ENCODE measurements around the gene SNHG17. TPM values are rescaled to one million over a fixed set of nuclear protein-coding genes. Genes with fewer than 3 reads are reported as not detected.

Gene SNHG17
- polyA plus RNA-seq, 2 of the 4 experiments (the other 2 are of a cell fraction), result 125 to 154 TPM

- peak; percentile 67 for FAIRE-seq
- peak overlapping the region; percentile 57 to 72; a peak in 5 of 6 replicates for H3K27ac ChIP-seq
These were observed 25.0 kb upstream of the SNHG17 start for GRCh38 chr20:38460040-38460623.

DNA sequence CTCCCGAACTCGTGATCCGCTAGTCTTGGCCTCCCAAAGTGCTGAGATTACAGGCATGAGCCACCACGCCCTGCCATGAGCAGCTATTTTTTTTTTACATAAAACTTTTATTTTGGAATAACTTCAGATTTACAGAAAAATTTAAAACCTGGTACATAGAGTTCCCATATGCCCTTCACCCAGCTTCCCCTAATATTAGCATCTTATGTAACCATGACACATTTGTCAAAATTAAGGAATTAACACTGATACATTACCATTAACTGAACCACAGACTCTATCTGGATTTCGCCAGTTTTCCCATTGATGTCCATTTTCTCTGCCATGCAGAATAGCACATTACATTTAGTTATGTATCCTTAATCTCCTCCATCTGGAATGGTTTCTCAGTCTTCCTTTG lies 23.2 kb upstream of the SNHG17 start:
- ChIA-PET POLR2A (no interaction called here), CTCF (interaction anchor here (0.6 to 2.7 kb wide), 5 partner anchors 11 to 323 kb away, joined by 3 to 16 read pairs (median 10); partner anchors contain the start of genes RALGAPB and SNHG17)
- DNase-seq (ENCODE audit: low read depth in 1 of 2, low spot score in 1 of 2) (no peak), FAIRE-seq (no peak), ATAC-seq (no peak)
- Histone ChIP-seq H3K4me3 (no peak overlapping the region), H3K4me1 (peaks cover 21% of the 10 kb centered on the region), H3K4me2 (no peak overlapping the region), H3K9me3 (no peaks in the 10 kb centered on the region), H3K27ac (peak overlapping the region in 1 of 2 experiments; percentile 57; a peak in 1 of 6 replicates)
- WGBS (ENCODE audit: missing lambda C conversion rate), result 92% methylated on average over 5 of the region's 5 CpGs
- TF ChIP-seq ZSCAN20 (CRISPR knock-in tag; IDR thresholded peaks at IDR 0.05), result no peak
- no peak for TF ChIP-seq CBX8 (IDR thresholded peaks at IDR 0.05)
- TF ChIP-seq HOXB13 (CRISPR knock-in tag; IDR thresholded peaks at IDR 0.05; ENCODE audit: low read depth), result no peak
- TF ChIP-seq PHF8 (IDR thresholded peaks at IDR 0.05; ENCODE audit: borderline replicate concordance, low read depth), result no peak
- TF ChIP-seq HOXA7 (CRISPR knock-in tag; IDR thresholded peaks at IDR 0.05), result no peak
- no peak for TF ChIP-seq RCOR1 (IDR thresholded peaks at IDR 0.05; ENCODE audit: low read depth, low read length)
- TF ChIP-seq ATOH8 (CRISPR knock-in tag; IDR thresholded peaks at IDR 0.05; ENCODE audit: low read depth), result no peak
- no peak for TF ChIP-seq PBX3 (IDR thresholded peaks at IDR 0.05)
- no peak for TF ChIP-seq GATA3 (IDR thresholded peaks at IDR 0.05; ENCODE audit: borderline replicate concordance)
- TF ChIP-seq MAX (IDR thresholded peaks at IDR 0.05), result no peak
- TF ChIP-seq FOSB (CRISPR knock-in tag; IDR thresholded peaks at IDR 0.05), result no peak
- no peak for TF ChIP-seq EHF (CRISPR knock-in tag; IDR thresholded peaks at IDR 0.05)
- TF ChIP-seq HEYL (CRISPR knock-in tag; IDR thresholded peaks at IDR 0.05), result no peak
- TF ChIP-seq ESRRA (IDR thresholded peaks at IDR 0.05; ENCODE audit: borderline replicate concordance, low read length), result no peak
- TF ChIP-seq SMC3 (IDR thresholded peaks at IDR 0.05), result no peak
- no peak for TF ChIP-seq POLR2A (IDR thresholded peaks at IDR 0.05; ENCODE audit: low read length)
- TF ChIP-seq RARB (CRISPR knock-in tag; IDR thresholded peaks at IDR 0.05), result no peak
- TF ChIP-seq, protein P1, sequence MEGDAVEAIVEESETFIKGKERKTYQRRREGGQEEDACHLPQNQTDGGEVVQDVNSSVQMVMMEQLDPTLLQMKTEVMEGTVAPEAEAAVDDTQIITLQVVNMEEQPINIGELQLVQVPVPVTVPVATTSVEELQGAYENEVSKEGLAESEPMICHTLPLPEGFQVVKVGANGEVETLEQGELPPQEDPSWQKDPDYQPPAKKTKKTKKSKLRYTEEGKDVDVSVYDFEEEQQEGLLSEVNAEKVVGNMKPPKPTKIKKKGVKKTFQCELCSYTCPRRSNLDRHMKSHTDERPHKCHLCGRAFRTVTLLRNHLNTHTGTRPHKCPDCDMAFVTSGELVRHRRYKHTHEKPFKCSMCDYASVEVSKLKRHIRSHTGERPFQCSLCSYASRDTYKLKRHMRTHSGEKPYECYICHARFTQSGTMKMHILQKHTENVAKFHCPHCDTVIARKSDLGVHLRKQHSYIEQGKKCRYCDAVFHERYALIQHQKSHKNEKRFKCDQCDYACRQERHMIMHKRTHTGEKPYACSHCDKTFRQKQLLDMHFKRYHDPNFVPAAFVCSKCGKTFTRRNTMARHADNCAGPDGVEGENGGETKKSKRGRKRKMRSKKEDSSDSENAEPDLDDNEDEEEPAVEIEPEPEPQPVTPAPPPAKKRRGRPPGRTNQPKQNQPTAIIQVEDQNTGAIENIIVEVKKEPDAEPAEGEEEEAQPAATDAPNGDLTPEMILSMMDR (IDR thresholded peaks at IDR 0.05), result no peak
- TF ChIP-seq SREBF2 (IDR thresholded peaks at IDR 0.05), result no peak

More at GRCh38 chr20:38460040-38460623, 25.0 kb upstream of the SNHG17 start:
- no peak overlapping the region for H3K4me3 ChIP-seq
- POLR2A ChIA-PET, result interaction anchor here (0.7 to 1.0 kb wide), 5 partner anchors 10 to 169 kb away, joined by 3 to 8 read pairs (median 4); partner anchors contain the start of genes RALGAPB and SNHG17
- ATAC-seq (peak; percentile 98 to 100), DNase-seq (ENCODE audit: low read depth in 1 of 2, low spot score in 1 of 2) (peak; percentile 66 to 88)
- TF ChIP-seq, protein P2, sequence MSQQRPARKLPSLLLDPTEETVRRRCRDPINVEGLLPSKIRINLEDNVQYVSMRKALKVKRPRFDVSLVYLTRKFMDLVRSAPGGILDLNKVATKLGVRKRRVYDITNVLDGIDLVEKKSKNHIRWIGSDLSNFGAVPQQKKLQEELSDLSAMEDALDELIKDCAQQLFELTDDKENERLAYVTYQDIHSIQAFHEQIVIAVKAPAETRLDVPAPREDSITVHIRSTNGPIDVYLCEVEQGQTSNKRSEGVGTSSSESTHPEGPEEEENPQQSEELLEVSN (IDR thresholded peaks at IDR 0.05; ENCODE audit: borderline replicate concordance, low read depth), result no peak
- TF ChIP-seq NFE2L2 (conservative IDR thresholded peaks at IDR 0.05; ENCODE audit: low read length) (no peak), FOSL2 (IDR thresholded peaks at IDR 0.05) (0 out of 2 replicates have a peak, but pooled peaks have one; percentile 32), FOSL2 (CRISPR knock-in tag; IDR thresholded peaks at IDR 0.05) (peak; percentile 87)
- 21% methylated on average over 5 of the region's 5 CpGs for WGBS (ENCODE audit: missing lambda C conversion rate)
- CTCF ChIA-PET, result interaction anchor here (1.7 kb wide), 1 partner anchor 14 kb away, joined by 4 read pairs; no protein-coding TSS in a partner anchor
- H3K9me3 ChIP-seq, result no peaks in the 10 kb centered on the region
- peaks cover 21% of the 10 kb centered on the region for H3K4me1 ChIP-seq
- peak overlapping the region; percentile 52 for H3K4me2 ChIP-seq

All from A549 (cell line).